ENCODE results near the gene UNC79. TPM values are rescaled to one million over a fixed set of nuclear protein-coding genes. Genes with fewer than 3 reads are reported as not detected.
A peak's percentile ranks its signal among the peaks of the same experiment; 100 is the strongest.
"Not testable (repeated sequence)": the region's sequence is repeated elsewhere in the genome, so short reads cannot be mapped to it uniquely, and the experiment has no call there.

UNC79 gene
- total RNA-seq (1 to 10 TPM; 1.2 to 2.4 (median 1.5) TPM), polyA plus RNA-seq (1 to 10 TPM; 1.8 to 3.8 TPM)

- TF ChIP-seq CTCF (IDR thresholded peaks at IDR 0.05), result no peak
Measured at GRCh38 chr14:93430315-93431035, at the start of gene UNC79. Gene UNC79, plus strand, starts transcription at chr14:93430939. Its CDS starts 91 bp downstream, at chr14:93431030.

GRCh38 chr14:93381644-93382043 lies 49.1 kb upstream of the UNC79 start:
- Histone ChIP-seq H3K36me3 (no peaks in the 10 kb centered on the region), H3K4me1 (no peaks in the 10 kb centered on the region), H3K4me3 (no peak overlapping the region), H3K27me3 (no peaks in the 10 kb centered on the region), H3K9me3 (no peaks in the 10 kb centered on the region), H3K27ac (no peak overlapping the region)
- no peak for FAIRE-seq
- peak; percentile 38 to 80 (median 62) for ATAC-seq
- DNase-seq, result no peak
- 53 to 55% methylated on average over 1 of the region's 1 CpG for WGBS, 2 donors
- no peak for TF ChIP-seq CTCF (IDR thresholded peaks at IDR 0.05)
- intact Hi-C loops (cut with DNase I), result no loop called here

More at GRCh38 chr14:93430315-93431035, at the start of gene UNC79:
- intact Hi-C loops (cut with DNase I), result no loop called here
- 0 to 1% methylated on average over 49 to 51 of the region's 51 CpGs for WGBS, 2 donors
- Histone ChIP-seq H3K4me1 (peaks cover 0 to 4% (median 0%) of the 10 kb centered on the region in 3 donors), H3K27ac (peak within 1 kb of the TSS in 2 of 4 donors; percentile 48 to 51), H3K27me3 (no peaks in the 10 kb centered on the region), H3K9me3 (no peaks in the 10 kb centered on the region), H3K36me3 (no peaks in the 10 kb centered on the region), H3K4me3 (peak within 1 kb of the TSS; percentile 6 to 54 (median 40))
- peak; percentile 46 to 73 (median 58) for DNase-seq
- no peak for FAIRE-seq
- ATAC-seq, result peak; percentile 76 to 89 (median 84)

- H3K9me3 ChIP-seq; H3K36me3 ChIP-seq; H3K4me1 ChIP-seq; H3K27me3 ChIP-seq; ATAC-seq; H3K27ac ChIP-seq; intact Hi-C loops (cut with DNase I); DNase-seq; H3K4me3 ChIP-seq; FAIRE-seq: not testable (repeated sequence)
- 48 to 59% methylated on average over 1 of the region's 1 CpG for WGBS, 2 donors
Measured at GRCh38 chr14:93384256-93384655, 46.5 kb upstream of the UNC79 start.

- ATAC-seq, result no peak
- Histone ChIP-seq H3K27me3 (no peaks in the 10 kb centered on the region), H3K27ac (no peak overlapping the region), H3K36me3 (no peaks in the 10 kb centered on the region), H3K4me1 (no peaks in the 10 kb centered on the region), H3K4me3 (no peak overlapping the region), H3K9me3 (no peaks in the 10 kb centered on the region)
- no peak for TF ChIP-seq CTCF (IDR thresholded peaks at IDR 0.05)
- intact Hi-C loops (cut with DNase I), result no loop called here
- no peak for FAIRE-seq
- DNase-seq, result no peak
Measured at GRCh38 chr14:93395231-93395630, 35.5 kb upstream of the UNC79 start.

- no peak for ATAC-seq
- H3K27me3 ChIP-seq, result no peaks in the 10 kb centered on the region
- WGBS, 2 donors, result 88 to 94% methylated on average over 1 of the region's 1 CpG
Measured at GRCh38 chr14:93396456-93396855, 34.3 kb upstream of the UNC79 start.

More at GRCh38 chr14:93396456-93396855, 34.3 kb upstream of the UNC79 start:
- TF ChIP-seq CTCF (IDR thresholded peaks at IDR 0.05), result no peak
- no peaks in the 10 kb centered on the region for H3K36me3 ChIP-seq
- H3K4me3 ChIP-seq, result no peak overlapping the region
- intact Hi-C loops (cut with DNase I), result no loop called here
- H3K9me3 ChIP-seq, result no peaks in the 10 kb centered on the region
- DNase-seq, result no peak
- no peak overlapping the region for H3K27ac ChIP-seq
- no peaks in the 10 kb centered on the region for H3K4me1 ChIP-seq
- no peak for FAIRE-seq
